ENCODE results near the gene GRID2. TPM values are rescaled to one million over a fixed set of nuclear protein-coding genes. Genes with fewer than 3 reads are reported as not detected.
A peak's percentile ranks its signal among the peaks of the same experiment; 100 is the strongest.

The GRID2 gene
- total and polyA plus RNA-seq, 2 of the 4 experiments (the other 2 are of a cell fraction): under 0.01 TPM; not detected in 1

- Histone ChIP-seq H3K23ac (ENCODE audit: low read depth, low read length) (no peak overlapping the region; the same call in 1 of the 2 replicates), H2BK120ac (ENCODE audit: low read depth, low read length) (peak overlapping the region; percentile 61; the same call in 1 of the 2 replicates), H3K27me3 (ENCODE audit: control insufficient read depth, insufficient read depth, low read length) (no peaks in the 10 kb centered on the region), H3K9me3 (ENCODE audit: control insufficient read depth, insufficient read depth, low read length) (no peaks in the 10 kb centered on the region), H3K4me2 (ENCODE audit: low read depth, low read length) (peak overlapping the region; percentile 44; the same call in 1 of the 2 replicates), H2AK5ac (ENCODE audit: low read depth, low read length) (no peak overlapping the region), H3K4me1 (ENCODE audit: control insufficient read depth, insufficient read depth, low read length) (peaks cover 8% of the 10 kb centered on the region), H2AK9ac (replicated peaks; ENCODE audit: low read depth, low read length, poor library complexity) (no peak overlapping the region), H2BK15ac (ENCODE audit: low read depth, low read length) (no peak overlapping the region), H2BK20ac (ENCODE audit: low read depth, low read length) (peak overlapping the region; percentile 77), H3K4me3 (ENCODE audit: insufficient read depth, low read depth, low read length) (no peak overlapping the region), H3K4ac (ENCODE audit: low read depth, low read length) (peak overlapping the region; percentile 17; the same call in 1 of the 2 replicates), H3K9ac (ENCODE audit: low read depth, low read length) (no peak overlapping the region), H3K14ac (replicated peaks; ENCODE audit: low read depth, low read length) (no peak overlapping the region), H2AFZ (replicated peaks; ENCODE audit: low read length, poor library complexity) (no peak overlapping the region), H3K9me1 (ENCODE audit: insufficient read depth, low read length) (no peaks in the 10 kb centered on the region), H3K56ac (ENCODE audit: extremely low read depth, insufficient read depth, low read length) (no peak overlapping the region), H4K8ac (ENCODE audit: low read depth in 2 of 2, low read length in 2 of 2) (no peak overlapping the region; a peak in 1 of 4 replicates), H4K20me1 (ENCODE audit: insufficient read depth, low read length) (no peaks in the 10 kb centered on the region), H3K18ac (ENCODE audit: low read depth, low read length) (no peak overlapping the region), H4K91ac (ENCODE audit: insufficient read depth, low read depth, low read length) (no peak overlapping the region), H4K5ac (ENCODE audit: low read depth, low read length) (no peak overlapping the region), H3K27ac (ENCODE audit: insufficient read depth, low read length) (no peak overlapping the region), H2BK5ac (ENCODE audit: low read depth, low read length, poor library complexity, severe bottlenecking) (no peak overlapping the region), H3K36me3 (ENCODE audit: control insufficient read depth, insufficient read depth, low read length) (no peaks in the 10 kb centered on the region), H3K79me1 (ENCODE audit: low read depth in 1 of 2, low read length in 2 of 2) (no peaks in the 10 kb centered on the region)
- intact Hi-C loops (cut with micrococcal nuclease) (no loop called here), dilution Hi-C loops (cut with HindIII; ENCODE audit: low sequenced_read_pairs, unreplicated experiment) (no loop called here), in situ Hi-C loops (cut with MboI; ENCODE audit: low sequenced_read_pairs) (no loop called here)
- ATAC-seq (ENCODE audit: low read depth): 0 out of 2 replicates have a peak, but pooled peaks have one; percentile 44
- ChIA-PET CTCF (no interaction called here), POLR2A (ENCODE audit: unreplicated experiment) (no interaction called here)
- TF ChIP-seq CEBPB (IDR thresholded peaks at IDR 0.05; ENCODE audit: low read depth, low read length) (peak; percentile 74), FOS (IDR thresholded peaks at IDR 0.05; ENCODE audit: low read depth, low read length) (peak; percentile 52; the same call in 1 of the 2 replicates), ELK1 (IDR thresholded peaks at IDR 0.05; ENCODE audit: borderline replicate concordance, low read depth, low read length) (no peak)
- no TSS peak for BruUV-seq (replicated peaks)
- whole genome bisulfite sequencing, 2 experiments (ENCODE audit: extremely low coverage in 2 of 2, insufficient read length in 1 of 2): no CpG with 5 or more reads among the region's 1 CpG
- peak; percentile 77 for DNase-seq
These were observed 1092.5 kb downstream of the GRID2 start for GRCh38 chr4:93396272-93396671.
